GM19468 (cell line): Measurements from ENCODE around the gene DIAPH3.
A peak's percentile ranks its signal among the peaks of the same experiment; 100 is the strongest.
"Not testable (repeated sequence)": the region's sequence is repeated elsewhere in the genome, so short reads cannot be mapped to it uniquely, and the experiment has no call there.

Experiments
- ATAC-seq: cut with Tn5 transposase; IDR thresholded peaks from one replicate; pipeline ENCODE4 v1.9.1; 2021; ENCODE audit warnings: mild to moderate bottlenecking, moderate library complexity, moderate number of reproducible peaks; ENCODE audit not compliant: unreplicated experiment; ENCODE audit errors: extremely low read depth

DIAPH3 gene

GRCh38 chr13:60099631-60100420 is 63.9 kb downstream of the DIAPH3 start:
- no peak for ATAC-seq

DNA sequence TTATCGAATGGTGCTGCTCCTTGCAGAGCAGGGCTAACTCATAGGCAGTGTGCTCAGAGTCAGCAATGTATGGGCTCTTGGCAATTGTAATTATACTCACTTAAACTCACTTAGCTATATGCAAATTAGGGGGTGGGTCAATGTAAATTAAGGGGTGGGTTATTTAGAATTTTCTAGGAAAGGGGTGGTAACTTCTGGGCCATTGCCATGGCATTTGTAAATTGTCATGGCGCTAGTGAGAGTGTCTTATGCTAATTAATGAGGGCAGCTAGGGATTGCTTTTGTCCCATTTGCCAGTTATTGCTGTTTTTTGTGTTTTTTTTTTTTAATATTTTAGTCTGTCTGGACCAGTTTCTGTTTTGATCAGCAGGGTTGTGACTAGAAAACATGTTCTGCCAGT is 68.4 kb downstream of the DIAPH3 start:
- ATAC-seq = no peak

DNA sequence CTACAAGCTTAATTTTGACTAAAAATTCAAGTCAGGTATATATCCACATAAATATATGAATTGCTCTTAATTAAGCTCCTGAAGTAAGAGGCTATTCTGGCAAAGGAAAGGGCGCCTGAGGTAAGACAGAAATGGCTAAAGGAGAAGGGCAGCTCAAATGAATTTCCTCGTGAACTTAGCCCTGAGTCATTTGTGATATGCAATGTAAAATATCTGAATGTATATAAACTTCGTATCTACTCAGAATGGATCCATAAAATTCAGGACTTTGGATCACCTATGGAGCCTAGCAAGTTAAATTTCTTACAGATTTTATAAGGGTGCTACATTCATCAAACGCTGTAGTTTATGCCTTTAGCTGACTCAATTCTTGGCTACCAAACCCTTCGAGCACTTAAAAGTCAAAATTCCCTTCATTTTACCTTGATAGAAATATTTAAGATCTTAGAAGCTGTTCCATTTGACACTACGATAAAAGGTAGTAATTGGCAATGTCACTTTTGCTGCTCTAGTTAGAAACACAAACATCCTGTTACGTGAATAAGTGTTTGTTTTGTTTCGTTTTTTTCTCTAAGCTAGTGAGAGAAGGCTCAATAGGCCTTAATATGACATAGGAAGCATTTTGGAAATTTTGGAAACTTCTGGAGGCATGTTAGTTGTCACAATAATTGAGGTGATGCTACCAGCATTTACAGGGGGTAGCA is 69.2 kb downstream of the DIAPH3 start:
- no peak for ATAC-seq

DNA sequence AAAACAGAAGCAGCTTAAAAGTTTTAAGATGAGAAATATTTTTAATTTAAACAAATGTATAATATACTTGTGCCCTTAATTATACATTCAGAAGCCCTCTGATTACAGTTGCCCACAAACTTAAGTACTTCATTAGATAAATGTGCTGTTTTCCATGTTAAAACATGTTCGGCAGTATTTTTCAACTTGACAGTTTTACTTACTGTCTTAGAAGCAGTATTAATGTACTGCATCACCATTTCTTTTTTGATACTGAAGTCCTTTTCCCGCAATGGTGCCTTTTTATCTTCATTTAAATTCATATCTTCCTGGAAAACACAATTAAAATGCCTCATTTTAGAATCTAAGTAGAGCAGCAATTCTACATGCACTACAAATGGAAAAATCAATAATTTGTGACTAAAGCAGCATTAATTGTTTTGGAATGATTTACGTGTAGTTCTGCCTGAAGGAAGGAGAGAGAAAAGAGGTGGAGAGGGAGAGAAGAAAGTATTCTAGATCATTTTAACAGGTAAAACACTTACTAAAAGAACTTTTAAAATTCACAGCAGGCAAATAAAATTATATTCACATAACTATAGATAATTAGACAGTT is 70.2 kb downstream of the DIAPH3 start:
- no peak for ATAC-seq

DNA sequence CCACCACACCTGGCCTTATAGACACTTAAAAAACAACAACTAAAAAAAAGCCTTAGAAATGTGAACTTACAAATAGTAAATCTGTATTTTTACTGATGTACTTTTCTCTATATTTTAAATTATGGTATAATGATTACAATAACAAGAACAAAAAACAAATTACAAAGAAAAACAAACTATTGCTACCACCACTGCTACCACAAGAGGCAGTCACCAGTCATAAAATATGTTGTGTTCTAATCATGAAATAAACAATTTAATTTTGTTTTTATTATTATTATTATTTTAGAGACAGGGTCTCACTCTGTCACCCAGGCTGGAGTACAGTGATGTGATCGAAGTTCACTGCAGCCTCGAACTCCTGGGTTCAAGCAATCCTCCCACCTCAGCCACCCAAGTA is 72.2 kb downstream of the DIAPH3 start:
- ATAC-seq = no peak

DNA sequence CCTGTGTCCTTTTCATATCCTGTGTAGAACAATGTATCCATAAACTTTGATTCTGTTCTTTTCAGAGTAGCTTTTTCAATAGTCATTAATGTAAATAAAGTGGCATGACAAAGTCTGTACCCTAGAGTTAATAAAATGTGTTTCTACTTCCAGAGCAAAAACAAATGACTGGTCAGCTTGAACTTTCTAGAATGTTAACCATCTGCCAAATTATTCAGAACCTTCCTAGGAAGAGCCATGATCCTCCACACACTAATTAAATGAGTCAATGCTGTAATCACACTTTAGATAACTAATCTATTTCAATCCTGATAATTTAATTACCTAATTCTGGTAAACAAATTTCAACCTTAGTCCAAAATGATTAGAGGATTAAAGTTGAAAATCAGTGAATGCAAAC is 73.2 kb downstream of the DIAPH3 start:
- no peak for ATAC-seq

GRCh38 chr13:60083780-60084179 is 79.9 kb downstream of the DIAPH3 start:
- not testable (repeated sequence) for ATAC-seq

DNA sequence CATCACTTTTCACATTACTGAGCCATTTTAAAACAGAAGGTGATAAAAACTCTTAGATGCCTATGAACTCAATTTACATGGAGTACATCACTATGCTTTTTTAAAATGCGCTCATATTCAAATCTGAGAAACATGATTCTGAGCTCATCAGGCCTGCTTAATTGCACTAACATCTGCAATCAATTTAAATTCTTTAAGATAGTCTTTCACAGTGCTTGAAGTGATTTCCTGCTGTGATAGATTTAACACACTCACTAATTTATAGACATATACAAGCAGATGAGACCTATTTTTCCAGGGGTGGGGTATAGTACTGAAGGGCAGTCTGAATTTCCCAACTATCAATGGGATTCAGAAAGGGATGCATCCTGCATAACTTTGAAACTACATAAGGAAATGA is 82.9 kb downstream of the DIAPH3 start:
- ATAC-seq = no peak

DNA sequence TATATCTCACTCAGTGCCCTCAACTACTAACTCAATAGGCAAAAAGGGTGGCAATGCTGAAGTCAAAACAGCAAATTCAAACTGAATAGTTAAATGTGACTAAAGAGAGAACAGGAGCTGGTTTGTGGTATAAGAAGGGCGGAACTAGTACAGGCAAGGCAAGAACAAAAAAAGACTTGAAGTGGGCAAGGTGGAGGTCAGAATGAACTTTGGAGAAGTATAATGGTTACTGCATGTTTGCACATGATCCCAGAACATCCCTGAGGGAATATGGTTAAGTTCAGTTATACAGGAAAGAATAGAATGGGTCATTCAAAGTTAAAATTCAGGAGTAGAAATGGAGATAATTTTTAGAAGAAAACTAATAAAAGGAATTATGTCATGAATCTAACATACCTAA is 85.5 kb downstream of the DIAPH3 start:
- ATAC-seq = no peak

GRCh38 chr13:60075850-60076249 is 87.9 kb downstream of the DIAPH3 start:
- no peak for ATAC-seq

DNA sequence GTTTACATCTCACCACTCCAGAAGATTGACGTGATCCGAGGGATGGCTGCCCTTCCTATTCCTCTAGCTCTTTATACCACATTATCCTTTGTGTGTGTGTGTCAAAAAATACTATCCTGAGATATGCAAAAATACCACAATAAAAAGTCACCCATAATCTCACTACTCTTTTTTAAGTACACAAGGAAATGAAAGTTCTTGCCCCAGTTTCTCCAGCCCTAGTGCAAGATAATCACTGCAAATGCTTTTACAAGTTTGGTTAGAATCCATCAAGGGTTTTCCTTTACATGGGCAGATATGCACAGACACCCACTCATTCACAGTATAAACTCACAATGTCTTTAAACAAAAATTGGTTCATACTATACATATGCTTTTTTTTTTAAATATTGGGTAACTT is 89.3 kb downstream of the DIAPH3 start:
- peak; percentile 32 for ATAC-seq

DNA sequence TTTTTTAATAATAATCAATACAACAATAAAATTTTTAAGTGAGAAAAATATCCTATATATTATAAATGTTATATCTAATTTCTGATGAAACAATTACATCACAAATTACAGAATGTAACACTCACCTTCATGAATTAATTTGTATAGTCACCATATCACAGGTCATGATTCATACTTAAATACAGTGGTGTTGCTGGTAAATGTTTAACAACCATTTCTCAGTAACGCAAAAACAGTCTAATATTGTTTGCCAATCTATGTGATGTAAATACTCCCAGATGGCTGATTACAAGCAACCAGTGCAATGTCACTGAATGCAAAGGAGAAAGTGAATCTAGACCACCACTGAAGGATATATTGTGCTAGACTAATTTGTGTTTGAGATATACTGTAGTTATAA is 97.5 kb downstream of the DIAPH3 start:
- ATAC-seq = no peak

DNA sequence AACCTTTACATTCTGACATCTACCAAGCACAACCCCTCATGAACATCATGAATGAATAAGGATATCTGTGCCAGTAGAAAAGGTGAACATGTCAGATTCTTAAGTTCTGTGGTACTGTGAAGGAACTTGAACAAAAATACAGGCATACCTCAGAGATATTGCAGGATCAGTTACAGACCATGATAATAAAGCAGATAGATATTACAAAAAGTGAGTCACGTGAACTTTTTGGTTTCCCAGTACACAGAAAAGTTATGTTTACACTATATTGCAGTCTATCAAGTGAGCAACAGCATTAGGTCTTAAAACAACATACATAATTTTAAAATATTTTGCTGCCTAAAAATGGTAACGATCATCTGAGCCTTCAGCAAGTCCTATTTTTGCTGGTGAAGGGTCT is 101.2 kb downstream of the DIAPH3 start:
- no peak for ATAC-seq

- no peak for ATAC-seq
Measured at GRCh38 chr13:60061737-60062136, 102.0 kb downstream of the DIAPH3 start.

GRCh38 chr13:60051754-60052285 is 111.9 kb downstream of the DIAPH3 start:
- ATAC-seq = no peak

GRCh38 chr13:60048353-60048752 is 115.4 kb downstream of the DIAPH3 start:
- ATAC-seq = not testable (repeated sequence)

- no peak for ATAC-seq
Measured at GRCh38 chr13:60047918-60048317, 115.8 kb downstream of the DIAPH3 start.

DNA sequence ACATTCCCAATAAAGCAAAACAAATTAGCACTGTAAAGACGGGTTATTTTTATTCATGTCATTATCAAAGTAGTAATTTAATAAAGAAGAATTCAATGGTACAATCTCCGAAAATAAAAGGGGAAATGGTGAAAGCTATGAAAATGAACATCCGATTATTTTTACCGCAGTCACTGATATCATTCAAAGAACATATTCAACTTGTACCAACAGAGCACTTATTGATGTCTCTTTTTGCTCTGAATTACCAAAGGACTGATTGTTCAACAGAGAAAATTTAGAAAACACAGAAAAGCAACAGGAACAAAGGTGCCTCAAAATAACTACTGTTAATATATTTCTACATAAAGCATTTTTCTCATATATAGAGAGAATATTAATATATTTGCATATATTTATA is 119.4 kb downstream of the DIAPH3 start:
- no peak for ATAC-seq

GRCh38 chr13:60043262-60043661 is 120.5 kb downstream of the DIAPH3 start:
- no peak for ATAC-seq

- not testable (repeated sequence) for ATAC-seq
Measured at GRCh38 chr13:60040668-60041067, 123.1 kb downstream of the DIAPH3 start.

- no peak for ATAC-seq
Measured at GRCh38 chr13:60035874-60036273, 127.9 kb downstream of the DIAPH3 start.
